ENCODE results near the gene WDTC1.

- TF ChIP-seq EZH2 (IDR thresholded peaks at IDR 0.05; ENCODE audit: insufficient read depth, low read length), result no peak
- TF ChIP-seq, protein P1, sequence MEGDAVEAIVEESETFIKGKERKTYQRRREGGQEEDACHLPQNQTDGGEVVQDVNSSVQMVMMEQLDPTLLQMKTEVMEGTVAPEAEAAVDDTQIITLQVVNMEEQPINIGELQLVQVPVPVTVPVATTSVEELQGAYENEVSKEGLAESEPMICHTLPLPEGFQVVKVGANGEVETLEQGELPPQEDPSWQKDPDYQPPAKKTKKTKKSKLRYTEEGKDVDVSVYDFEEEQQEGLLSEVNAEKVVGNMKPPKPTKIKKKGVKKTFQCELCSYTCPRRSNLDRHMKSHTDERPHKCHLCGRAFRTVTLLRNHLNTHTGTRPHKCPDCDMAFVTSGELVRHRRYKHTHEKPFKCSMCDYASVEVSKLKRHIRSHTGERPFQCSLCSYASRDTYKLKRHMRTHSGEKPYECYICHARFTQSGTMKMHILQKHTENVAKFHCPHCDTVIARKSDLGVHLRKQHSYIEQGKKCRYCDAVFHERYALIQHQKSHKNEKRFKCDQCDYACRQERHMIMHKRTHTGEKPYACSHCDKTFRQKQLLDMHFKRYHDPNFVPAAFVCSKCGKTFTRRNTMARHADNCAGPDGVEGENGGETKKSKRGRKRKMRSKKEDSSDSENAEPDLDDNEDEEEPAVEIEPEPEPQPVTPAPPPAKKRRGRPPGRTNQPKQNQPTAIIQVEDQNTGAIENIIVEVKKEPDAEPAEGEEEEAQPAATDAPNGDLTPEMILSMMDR (IDR thresholded peaks at IDR 0.05; ENCODE audit: insufficient read depth, low read depth, low read length), result no peak
These were observed 41.3 kb downstream of the WDTC1 start for GRCh38 chr1:27275696-27276095.
